ENCODE data around the gene KLF11.
"Not testable (repeated sequence)": the region's sequence is repeated elsewhere in the genome, so short reads cannot be mapped to it uniquely, and the experiment has no call there.

The KLF11 gene

DNA sequence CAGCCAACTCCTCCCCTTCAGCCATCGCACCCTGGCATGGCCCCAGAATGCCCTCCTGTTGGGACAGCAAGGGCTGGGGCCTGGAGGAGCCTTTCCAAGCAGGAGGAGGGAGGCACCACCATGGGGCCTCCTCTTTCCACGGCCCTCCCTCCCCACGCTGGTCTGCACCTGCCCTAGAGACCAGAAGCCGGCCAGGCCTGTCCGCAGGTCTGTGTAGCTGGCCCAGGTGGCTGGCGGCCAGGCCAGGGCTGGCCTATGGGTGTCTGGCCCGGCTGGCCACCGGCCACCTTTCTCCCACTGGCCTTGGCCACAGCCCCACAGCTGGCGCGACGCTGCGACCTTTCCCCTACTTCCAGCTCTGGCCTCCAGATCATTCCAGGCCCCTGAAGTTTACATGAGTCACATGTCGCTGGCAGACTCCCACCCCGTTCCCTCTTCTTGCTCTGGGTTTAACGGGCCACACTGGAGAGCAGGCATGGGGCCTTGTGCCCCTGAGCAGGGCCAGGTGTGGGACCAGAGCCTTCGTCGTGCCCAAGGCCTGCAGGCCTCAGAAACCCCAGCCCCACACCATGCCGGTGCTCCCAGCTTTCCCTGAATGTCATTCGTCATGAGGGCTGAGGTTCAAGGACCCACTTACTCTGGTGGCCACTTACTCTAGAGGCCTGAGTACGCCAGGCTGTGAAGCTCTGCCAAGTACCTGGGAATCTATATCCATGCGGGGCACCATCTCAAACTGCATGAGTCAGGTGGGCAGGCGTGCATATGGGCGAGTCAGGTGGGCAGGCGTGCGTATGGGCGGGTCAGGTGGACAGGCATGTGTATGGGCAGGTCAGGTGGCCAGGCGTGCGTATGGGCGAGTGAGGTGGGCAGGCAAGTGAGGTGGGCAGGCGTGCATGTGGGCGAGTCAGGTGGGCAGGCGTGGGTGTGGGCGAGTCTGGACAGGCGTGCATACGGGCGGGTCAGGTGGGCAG, 33.3 kb upstream of the KLF11 start:
- peak; percentile 13 for DNase-seq

DNA sequence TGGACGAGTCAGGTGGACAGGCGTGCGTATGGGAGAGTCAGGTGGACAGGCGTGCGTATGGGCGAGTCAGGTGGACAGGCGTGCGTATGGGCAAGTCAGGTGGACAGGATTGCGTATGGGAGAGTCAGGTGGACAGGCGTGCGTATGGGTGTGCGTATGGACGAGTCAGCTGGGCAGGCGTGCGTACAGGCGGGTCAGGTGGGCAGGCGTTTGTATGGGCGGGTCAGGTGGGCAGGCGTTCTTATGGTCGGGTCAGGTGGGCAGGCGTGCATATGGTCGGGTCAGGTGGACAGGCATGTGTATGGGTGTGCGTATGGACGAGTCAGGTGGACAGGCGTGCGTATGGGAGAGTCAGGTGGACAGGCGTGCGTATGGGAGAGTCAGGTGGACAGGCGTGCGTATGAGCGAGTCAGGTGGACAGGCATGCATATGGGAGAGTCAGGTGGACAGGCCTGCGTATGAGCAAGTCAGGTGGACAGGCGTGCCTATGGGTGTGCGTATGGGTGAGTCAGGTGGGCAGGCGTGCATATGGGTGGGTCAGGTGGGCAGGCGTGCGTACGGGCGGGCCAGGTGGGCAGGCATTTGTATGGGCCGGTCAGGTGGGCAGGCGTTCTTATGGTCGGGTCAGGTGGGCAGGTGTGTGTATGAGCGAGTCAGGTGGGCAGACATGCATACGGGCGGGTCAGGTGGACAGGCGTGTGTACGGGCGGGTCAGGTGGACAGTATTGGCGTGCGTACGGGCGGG, 32.3 kb upstream of the KLF11 start:
- DNase-seq = not testable (repeated sequence)

DNA sequence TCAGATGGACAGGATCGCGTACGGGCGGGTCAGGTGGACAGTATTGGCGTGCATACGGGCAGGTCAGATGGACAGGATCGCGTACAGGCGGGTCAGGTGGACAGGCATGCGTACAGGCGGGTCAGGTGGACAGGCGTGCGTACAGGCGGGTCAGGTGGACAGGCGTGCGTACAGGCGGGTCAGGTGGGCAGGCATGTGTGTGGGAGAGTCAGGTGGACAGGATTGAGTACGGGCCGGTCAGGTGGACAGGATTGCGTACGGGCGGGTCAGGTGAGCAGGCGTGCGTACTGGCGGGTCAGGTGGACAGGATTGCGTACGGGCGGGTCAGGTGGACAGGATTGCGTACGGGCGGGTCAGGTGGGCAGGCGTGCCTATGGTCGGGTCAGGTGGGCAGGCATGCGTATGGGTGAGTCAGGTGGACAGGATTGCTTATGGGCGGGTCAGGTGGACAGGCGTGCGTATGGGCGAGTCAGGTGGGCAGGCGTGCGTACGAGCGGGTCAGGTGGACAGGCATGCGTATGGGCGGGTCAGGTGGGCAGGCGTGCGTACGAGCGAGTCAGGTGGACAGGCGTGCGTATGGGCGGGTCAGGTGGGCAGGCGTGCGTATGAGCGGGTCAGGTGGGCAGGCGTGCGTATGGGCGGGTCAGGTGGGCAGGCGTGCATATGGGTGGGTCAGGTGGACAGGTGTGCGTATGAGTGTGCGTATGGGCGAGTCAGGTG, 31.6 kb upstream of the KLF11 start:
- not testable (repeated sequence) for DNase-seq

DNA sequence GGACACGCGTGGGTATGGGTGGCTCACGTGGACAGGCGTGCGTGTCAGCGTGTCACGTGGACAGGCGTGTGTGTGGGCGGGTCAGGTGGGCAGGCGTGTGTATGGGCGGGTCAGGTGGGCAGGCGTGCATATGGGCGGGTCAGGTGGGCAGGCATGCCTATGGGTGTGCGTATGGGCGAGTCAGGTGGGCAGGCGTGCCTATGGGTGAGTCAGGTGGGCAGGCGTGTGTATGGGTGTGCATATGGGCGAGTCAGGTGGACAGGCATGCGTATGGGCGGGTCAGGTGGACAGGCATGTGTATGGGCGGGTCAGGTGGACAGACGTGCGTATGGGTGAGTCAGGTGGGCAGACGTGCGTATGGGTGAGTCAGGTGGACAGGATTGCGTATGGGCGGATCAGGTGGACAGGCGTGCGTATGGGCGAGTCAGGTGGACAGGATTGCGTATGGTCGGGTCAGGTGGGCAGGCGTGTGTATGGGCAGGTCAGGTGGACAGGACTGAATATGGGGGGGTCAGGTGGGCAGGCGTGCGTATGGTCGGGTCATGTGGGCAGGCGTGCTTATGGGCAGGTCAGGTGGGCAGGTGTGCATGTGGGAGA, 30.9 kb upstream of the KLF11 start:
- not testable (repeated sequence) for DNase-seq

DNA sequence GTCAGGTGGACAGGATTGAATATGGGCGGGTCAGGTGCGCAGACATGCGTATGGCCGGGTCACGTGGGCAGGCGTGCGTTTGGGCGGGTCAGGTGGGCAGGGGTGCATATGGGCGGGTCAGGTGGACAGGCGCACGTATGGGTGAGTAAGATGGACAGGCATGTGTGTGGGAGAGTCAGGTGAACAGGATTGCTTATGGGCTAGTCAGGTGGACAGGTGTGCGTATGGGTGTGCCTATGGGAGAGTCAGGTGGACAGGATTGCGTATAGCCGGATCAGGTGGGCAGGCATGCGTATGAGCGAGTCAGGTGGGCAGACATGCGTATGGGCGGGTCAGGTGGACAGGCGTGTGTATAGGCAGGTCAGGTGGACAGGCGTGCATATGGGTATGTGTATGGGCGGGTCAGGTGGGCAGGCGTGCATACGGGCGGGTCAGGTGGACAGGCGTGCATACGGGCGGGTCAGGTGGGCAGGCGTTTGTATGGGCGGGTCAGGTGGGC, 30.3 kb upstream of the KLF11 start:
- no peak for DNase-seq

DNA sequence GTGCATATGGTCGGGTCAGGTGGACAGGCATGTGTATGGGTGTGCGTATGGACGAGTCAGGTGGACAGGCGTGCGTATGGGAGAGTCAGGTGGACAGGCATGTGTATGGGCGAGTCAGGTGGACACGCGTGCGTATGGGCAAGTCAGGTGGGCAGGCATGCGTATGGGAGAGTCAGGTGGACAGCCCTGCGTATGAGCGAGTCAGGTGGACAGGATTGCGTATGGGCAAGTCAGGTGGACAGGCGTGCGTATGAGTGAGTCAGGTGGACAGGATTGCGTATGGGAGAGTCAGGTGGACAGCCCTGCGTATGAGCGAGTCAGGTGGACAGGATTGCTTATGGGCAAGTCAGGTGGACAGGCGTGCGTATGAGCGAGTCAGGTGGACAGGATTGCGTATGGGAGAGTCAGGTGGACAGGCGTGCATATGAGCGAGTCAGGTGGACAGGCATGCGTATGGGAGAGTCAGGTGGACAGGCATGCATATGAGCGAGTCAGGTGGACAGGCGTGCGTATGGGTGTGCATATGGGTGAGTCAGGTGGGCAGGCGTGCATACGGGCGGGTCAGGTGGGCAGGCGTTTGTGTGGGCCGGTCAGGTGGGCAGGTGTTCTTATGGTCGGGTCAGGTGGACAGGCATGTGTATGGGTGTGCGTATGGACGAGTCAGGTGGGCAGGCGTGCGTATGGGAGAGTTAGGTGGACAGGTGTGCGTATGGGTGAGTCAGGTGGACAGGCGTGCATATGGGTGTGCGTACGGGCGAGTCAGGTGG, 29.5 kb upstream of the KLF11 start:
- not testable (repeated sequence) for DNase-seq

DNA sequence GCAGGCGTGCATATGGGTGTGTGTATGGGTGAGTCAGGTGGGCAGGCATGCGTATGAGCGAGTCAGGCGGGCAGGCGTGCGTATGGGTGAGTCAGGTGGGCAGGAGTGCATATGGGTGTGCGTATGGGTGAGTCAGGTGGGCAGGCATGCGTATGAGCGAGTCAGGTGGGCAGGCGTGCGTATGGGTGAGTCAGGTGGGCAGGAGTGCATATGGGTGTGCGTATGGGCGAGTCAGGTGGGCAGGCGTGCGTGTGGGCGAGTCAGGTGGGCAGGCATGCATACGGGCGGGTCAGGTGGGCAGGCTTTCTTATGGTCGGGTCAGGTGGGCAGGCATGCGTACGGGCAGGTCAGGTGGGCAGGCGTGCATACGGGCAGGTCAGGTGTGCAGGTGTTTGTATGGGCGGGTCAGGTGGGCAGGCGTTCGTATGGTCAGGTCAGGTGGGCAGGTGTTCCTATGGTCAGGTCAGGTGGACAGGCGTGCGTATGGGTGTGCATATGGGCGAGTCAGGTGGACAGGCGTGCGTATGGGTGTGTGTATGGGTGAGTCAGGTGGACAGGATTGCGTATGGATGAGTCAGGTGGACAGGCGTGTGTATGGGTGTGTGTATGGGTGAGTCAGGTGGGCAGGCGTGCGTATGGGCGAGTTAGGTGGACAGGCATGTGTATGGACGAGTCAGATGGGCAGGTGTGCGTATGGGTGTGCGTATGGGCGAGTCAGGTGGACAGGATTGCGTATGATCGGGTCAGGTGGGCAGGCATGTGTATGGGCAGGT, 28.7 kb upstream of the KLF11 start:
- DNase-seq = no peak

DNA sequence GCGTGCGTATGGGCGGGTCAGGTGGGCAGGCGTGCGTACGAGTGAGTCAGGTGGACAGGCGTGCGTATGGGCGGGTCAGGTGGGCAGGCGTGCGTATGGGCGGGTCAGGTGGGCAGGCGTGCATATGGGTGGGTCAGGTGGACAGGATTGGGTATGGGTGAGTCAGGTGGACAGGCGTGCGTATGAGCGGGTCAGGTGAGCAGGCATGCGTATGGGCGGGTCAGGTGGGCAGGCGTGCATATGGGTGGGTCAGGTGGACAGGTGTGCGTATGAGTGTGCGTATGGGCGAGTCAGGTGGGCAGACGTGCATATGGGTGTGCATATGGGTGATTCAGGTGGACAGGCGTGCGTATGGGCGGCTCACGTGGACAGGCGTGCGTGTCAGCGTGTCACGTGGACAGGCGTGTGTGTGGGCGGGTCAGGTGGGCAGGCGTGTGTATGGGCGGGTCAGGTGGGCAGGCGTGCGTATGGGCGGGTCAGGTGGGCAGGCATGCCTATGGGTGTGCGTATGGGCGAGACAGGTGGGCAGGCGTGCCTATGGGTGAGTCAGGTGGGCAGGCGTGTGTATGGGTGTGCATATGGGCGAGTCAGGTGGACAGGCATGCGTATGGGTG, 27.9 kb upstream of the KLF11 start:
- DNase-seq = not testable (repeated sequence)

DNA sequence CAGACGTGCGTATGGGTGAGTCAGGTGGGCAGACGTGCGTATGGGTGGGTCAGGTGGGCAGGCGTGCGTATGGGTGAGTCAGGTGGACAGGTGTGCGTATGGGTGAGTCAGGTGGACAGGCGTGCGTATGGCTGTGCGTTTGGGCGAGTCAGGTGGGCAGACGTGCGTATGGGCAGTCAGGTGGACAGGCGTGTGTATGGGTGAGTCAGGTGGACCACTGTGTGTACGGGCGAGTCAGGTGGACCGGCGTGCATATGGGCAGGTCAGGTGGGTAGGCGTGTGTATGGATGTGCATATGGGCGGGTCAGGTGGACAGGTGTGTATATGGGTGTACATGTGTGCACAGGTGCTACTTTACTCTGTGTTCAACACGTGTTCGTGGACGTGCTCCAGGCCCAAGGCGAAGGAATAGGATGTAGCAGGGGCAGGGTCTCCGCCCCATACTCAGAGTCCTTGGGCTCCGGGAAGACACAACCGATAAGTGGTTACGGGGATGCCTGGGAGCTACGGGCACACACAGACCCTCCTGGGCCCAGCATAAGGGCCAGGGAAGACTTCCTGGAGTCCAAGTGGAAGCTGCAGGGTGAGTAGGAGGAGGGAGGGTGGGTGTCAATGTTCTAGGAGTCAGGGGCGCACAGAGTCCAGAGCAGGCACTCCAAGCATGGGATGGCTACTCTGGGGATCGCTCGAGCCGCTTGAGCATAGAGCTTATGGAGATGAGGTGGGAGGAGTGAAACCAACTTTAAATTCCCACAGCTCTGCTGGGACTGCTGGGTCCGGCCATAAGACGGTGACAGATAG, 27.1 kb upstream of the KLF11 start:
- no peak for DNase-seq

DNA sequence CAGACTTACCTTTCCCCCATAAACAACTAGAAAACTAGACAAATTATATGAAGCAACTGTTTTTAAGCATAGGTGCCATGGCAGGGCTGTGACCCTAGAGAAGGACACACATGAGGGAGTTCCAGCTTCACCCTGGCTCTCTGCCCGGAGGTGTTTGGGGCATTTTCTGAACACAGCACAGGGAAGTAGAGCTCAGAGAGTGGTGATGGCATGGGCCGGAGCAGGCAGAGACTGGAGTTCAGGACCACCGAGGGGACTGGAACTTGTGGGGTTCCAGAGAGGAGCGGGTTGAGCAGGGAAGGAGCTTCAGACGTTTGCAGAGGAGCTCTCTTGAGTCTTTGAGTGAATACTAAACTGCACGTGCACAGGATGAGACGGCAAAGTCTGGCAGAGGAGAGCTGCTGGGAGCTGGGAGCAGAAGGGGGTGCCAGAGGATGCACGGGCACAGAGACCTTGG, 26.5 kb upstream of the KLF11 start:
- no peak for DNase-seq

DNA sequence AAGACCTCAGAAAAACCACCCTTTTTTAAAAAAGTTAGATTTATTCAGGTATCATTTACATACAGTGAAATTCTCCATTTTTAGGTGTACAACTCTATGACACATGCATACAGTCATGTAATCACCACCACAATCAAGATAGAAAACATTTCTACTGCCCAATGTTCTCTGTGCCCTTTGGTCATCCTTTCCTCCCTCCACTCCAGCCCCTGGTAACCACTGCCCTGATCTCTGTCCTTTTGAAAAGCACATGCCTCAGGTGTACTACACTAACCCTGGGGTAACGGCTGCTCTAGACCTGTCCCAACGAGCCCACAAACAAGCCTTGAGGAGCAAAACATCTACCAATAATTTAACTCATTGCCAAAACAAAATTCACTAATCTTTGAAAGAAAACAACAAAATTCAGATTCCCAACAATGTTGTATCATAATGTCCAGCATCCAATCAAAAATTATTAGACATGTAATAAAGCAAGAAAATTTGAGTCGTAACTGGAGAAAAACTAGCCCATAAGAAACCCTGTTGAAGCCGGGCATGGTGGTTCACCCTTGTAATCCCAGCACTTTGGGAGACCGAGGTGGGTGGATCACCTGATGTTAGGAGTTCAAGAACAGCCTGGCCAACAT, 25.9 kb upstream of the KLF11 start:
- DNase-seq = no peak

DNA sequence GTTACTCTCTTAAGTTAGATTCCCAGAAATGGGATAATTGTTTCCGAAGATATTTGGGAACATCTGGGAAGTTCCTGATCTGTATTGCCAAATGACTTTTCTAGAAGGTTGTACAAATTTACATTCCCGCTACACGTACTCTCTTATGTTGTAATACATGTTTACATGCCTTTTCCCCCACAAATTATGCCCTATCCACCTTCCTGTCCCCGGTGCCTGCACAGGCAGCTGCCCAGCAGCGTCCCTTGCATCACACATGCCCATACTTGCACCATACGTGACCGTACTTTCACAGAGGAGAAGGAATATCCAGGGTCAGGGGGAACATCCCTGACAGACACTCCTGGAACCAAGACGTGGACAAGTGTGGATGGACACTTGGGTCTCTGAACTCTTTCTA, 24.2 kb upstream of the KLF11 start:
- DNase-seq = no peak

DNA sequence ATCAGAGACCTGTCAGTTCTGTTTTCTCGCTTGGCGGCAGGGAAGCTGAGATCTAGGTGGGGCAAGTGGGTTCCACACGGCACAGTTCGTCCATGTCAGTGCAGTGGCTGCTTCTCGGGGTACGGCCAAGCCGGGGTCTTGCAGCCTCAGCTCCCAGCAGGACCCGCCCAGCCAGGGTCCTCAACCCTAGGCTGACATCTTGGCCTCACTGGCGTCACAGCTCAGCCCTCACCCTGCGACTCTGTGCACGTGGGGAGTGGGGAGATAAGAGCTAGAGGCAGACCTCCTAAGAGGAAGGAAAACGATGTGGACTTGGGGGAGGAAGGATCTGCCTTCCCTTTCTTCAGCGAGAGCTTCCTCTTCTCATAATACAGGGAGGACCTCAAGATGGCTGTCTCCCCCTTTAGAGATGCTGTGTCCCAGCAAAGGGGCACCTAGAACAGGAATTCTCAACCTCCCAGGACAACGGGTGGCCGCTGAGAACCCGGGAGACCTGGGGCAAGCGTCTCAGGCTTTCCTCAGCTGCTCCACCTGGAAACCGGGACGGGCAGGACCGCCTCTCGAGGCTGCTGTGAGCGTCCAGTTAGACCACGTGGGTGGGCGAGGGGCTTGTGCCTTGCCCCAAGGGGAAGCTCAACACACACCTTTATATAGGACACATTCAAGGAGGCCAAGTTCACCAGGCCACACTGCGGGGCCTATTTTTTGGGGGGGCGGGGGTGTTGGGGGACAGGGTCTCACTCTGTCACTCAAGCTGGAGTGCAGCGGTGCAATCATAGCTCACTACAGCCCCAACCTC, 23.5 kb upstream of the KLF11 start:
- DNase-seq = no peak

DNA sequence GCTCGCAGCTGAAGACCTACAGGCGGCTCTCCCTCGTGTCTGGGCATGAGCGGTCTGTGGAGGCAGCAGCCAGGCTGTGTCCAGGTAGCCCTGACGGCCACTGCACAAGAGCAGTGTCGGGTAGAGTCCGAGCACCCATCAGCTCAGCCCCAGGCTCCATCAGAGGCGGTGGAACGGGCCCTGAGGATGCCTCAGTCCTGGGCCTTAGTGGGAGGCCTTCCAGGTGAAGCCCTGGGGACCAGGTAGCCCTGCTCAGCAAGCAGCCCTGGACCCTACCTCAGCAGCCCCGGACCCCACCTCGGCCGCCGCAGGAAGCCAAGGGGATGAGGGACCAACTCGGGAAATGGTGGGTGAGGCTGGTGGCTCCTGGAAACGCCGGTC, 21.3 kb upstream of the KLF11 start:
- DNase-seq = no peak

DNA sequence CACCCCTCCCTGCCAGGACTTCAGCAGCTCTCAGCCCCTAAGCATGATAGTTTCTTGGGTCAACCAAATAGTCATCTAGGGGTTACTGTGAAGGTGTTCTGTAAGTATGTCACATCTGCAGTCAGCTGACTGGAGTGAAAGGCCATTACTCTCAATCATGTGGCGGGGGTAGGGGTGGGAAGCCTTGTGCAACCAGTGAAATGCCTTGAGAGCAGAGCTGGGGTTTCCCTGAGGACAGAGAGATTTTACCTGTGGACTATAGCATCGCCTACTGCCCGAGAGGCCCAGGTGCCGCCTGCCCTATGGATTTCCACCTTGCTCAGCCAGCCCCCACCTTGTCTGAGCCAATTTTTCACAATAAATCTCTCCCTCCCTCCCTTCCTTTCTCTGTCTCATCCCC, 20.9 kb upstream of the KLF11 start:
- no peak for DNase-seq

DNA sequence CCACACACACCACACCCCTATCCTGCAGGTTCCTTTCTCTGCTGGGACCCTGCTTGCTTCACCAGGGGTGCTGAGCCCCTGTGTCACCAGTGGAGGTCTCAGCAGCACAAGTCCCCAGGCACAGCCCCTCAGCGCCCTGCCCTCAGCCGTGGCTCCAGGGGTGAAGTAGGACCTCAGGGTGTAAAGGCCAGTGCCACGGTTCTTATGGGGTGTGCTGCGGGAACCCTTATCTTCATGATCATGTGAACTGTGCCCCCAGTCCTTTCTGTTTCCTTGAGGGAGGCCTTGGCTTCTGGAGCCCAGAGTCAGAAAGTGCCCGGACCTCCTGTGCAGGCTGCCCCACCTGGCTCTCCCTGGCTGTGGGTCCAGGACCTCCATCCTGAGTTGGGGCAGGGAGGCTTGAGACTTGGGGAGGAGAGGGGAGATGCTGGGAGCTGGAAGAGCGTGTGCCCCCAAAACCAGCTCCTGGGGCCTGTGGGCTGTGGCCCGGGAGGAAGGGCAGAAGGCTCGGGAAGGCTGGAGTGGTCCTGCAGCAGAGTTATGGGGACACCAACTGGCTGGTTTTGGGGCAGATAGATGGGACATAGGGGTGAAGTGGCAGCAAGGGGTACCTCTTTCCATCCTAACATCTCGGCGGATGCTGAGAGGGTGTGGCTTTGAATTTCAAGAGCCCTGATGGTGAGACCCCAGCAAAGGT, 20.2 kb upstream of the KLF11 start:
- DNase-seq = no peak

DNA sequence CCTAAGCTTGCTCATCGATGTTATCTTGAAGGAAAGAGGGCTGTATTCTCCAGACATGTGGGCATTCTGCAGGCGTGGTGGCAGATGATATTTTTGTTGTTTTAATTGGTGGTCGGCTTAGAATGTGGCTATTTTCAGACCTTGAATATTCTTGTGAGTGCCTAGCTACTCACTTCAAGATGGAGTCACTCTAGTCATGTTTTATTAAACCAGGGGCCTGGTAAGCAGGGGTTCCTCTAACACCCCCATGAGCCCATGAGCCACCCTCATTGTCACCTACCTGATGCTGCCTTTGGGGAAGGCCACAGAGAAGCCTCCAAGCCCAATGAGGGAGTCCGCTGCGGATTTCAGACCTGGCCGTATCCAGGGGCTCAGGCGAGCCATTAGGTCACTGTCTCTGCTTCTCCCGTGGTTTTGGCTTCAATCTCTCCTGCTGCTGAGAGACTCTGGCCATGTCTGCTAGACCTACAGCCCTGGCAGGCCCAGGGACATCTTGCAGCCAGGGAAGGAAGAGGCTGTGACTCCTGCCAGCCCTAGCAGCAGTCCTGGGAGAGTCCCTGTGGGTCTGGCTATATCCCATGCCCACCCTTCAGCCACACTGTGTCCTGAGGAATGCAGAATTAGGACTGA, 16.3 kb upstream of the KLF11 start:
- no peak for DNase-seq
